GM12878 (cell line): ENCODE results near the gene MSH6. TPM values are rescaled to one million over a fixed set of nuclear protein-coding genes. Genes with fewer than 3 reads are reported as not detected.

ENCODE experiments used
- ATAC-seq: fragments of 200-7000 bp; cut with Tn5 transposase; 3 replicates; pipeline ENCODE4 v1.9.1; 2020; ENCODE audit warnings: mild to moderate bottlenecking, moderate library complexity
- BruUV-seq: library from RNA; stranded (reverse); fragments of 400-500 nt; replicated peaks from 2 replicates; lab custom pipeline; 2021; lab: Mats Ljungman, UMichigan
- CTCF ChIA-PET: fragments of 300-600 bp; sonication (Branson Sonifier 250); formaldehyde crosslinking; extraction: SDS; loops from one replicate; lab custom pipeline; 2021; ENCODE audit warnings: inconsistent platforms; lab: Yijun Ruan, JAX
- POLR2A ChIA-PET: fragments of 350-600 bp; formaldehyde crosslinking; extraction: SDS; loops from one replicate; lab custom pipeline; 2021; ENCODE audit warnings: inconsistent platforms; lab: Charles Lee
- RAD21 ChIA-PET: fragments of 300-600 bp; sonication (Branson Sonifier 250); formaldehyde crosslinking; loops from one replicate; lab custom pipeline; 2023; ENCODE audit warnings: antibody characterized with exemption; ENCODE audit not compliant: unreplicated experiment; lab: Charles Lee
- SMC1A ChIA-PET: fragments of 300-600 bp; sonication (Branson Sonifier 250); formaldehyde crosslinking; loops from one replicate; lab custom pipeline; 2023; ENCODE audit not compliant: unreplicated experiment, uncharacterized antibody; lab: Charles Lee
- DNase-seq: peaks from one replicate; pipeline ENCODE4 v3.0.0-alpha.2; 2011; ENCODE audit warnings: low read depth, low spot score
- FAIRE-seq: peaks from 3 replicates; lab custom pipeline; 2011; peaks lifted over from hg19 to GRCh38; lab: Jason Lieb, UNC
- H2AFZ ChIP-seq: 2 replicates; pipeline ENCODE4 v1.6.0; 2011; ENCODE audit warnings: low read depth, low read length, control low read depth; ENCODE audit not compliant: control insufficient read depth
- H3K27ac ChIP-seq: 2 replicates; pipeline ENCODE4 v1.5.1; 2011; ENCODE audit warnings: control low read depth; ENCODE audit not compliant: control insufficient read depth, insufficient read depth
- H3K27me3 ChIP-seq, 2 experiments: replicated peaks in 1 of 2; 2 replicates each; pipeline versions ENCODE4 v1.6.0 to v1.6.1; 2011; ENCODE audit warnings: low read length in 1 of 2; ENCODE audit not compliant: control insufficient read depth in 2 of 2, insufficient read depth in 2 of 2
- H3K36me3 ChIP-seq, 2 experiments: 2 replicates each; pipeline ENCODE4 v1.5.1; 2011; ENCODE audit warnings: low read length in 1 of 2; ENCODE audit not compliant: control insufficient read depth in 2 of 2, insufficient read depth in 2 of 2
- H3K4me1 ChIP-seq: 2 replicates; pipeline ENCODE4 v1.6.1; 2011; ENCODE audit warnings: mild to moderate bottlenecking, low read length, moderate library complexity, mixed read lengths; ENCODE audit not compliant: control insufficient read depth, insufficient read depth
- H3K4me2 ChIP-seq: 2 replicates; pipeline ENCODE4 v1.6.0; 2011; ENCODE audit warnings: control low read depth; ENCODE audit not compliant: control insufficient read depth, insufficient read depth
- H3K4me3 ChIP-seq: fragments of 200-600 bp; sonication (generic); 2 replicates; pipeline ENCODE4 v1.5.1; 2016
- H3K79me2 ChIP-seq: 2 replicates; pipeline ENCODE4 v1.6.0; 2011; ENCODE audit warnings: low read length; ENCODE audit not compliant: control insufficient read depth, insufficient read depth
- H3K9ac ChIP-seq: 2 replicates; pipeline ENCODE4 v1.8.0; 2011; ENCODE audit warnings: low read length, control low read depth, mixed read lengths; ENCODE audit not compliant: control insufficient read depth, insufficient read depth
- H3K9me3 ChIP-seq: replicated peaks from 3 replicates; pipeline ENCODE4 v1.5.1; 2011; ENCODE audit warnings: mild to moderate bottlenecking, low read length; ENCODE audit not compliant: control insufficient read depth, insufficient read depth
- H4K20me1 ChIP-seq: 2 replicates; pipeline ENCODE4 v1.6.0; 2011; ENCODE audit not compliant: control insufficient read depth, insufficient read depth
- ATF7 ChIP-seq: fragments of 450-650 bp; IDR thresholded peaks from 2 replicates; pipeline ENCODE4 v1.6.1; 2016; ENCODE audit warnings: low read depth, mild to moderate bottlenecking
- EGR1 ChIP-seq, 2 experiments: IDR thresholded peaks; 1 replicate in 1 of 2; 2 replicates in 1 of 2; pipeline ENCODE4 v1.6.1; 2011 to 2012; ENCODE audit warnings: low read depth in 2 of 2, low read length in 2 of 2, borderline replicate concordance in 1 of 2, mild to moderate bottlenecking in 1 of 2, moderate library complexity in 1 of 2
- FOXK2 ChIP-seq: fragments of 450-650 bp; IDR thresholded peaks from 2 replicates; pipeline ENCODE4 v1.6.1; 2017; ENCODE audit warnings: mild to moderate bottlenecking, moderate library complexity
- HDGF ChIP-seq: fragments of 450-650 bp; IDR thresholded peaks from 2 replicates; pipeline ENCODE4 v1.6.1; 2016; ENCODE audit warnings: antibody characterized with exemption
- KLF5 ChIP-seq: fragments of 450-650 bp; IDR thresholded peaks from 2 replicates; pipeline ENCODE4 v1.6.1; 2014; ENCODE audit warnings: mild to moderate bottlenecking; ENCODE audit not compliant: partially characterized antibody
- MYB ChIP-seq: fragments of 150-350 bp; IDR thresholded peaks from 2 replicates; pipeline ENCODE4 v1.6.1; 2014; ENCODE audit warnings: mild to moderate bottlenecking, low read depth, low read length, borderline replicate concordance
- PML ChIP-seq: IDR thresholded peaks from 2 replicates; pipeline ENCODE4 v1.6.1; 2012; ENCODE audit warnings: low read length, inconsistent platforms
- RBBP5 ChIP-seq: fragments of 200-600 bp; sonication (generic); conservative IDR thresholded peaks from 2 replicates; pipeline ENCODE4 v1.6.1; 2016
- SP1 ChIP-seq: IDR thresholded peaks from one replicate; pipeline ENCODE4 v1.6.1; 2011; ENCODE audit warnings: low read depth, low read length
- SPI1 ChIP-seq: IDR thresholded peaks from 2 replicates; pipeline ENCODE4 v1.6.1; 2011; ENCODE audit warnings: low read depth, mild to moderate bottlenecking, low read length, moderate library complexity, borderline replicate concordance; ENCODE audit not compliant: insufficient read depth
- STAT3 ChIP-seq: IDR thresholded peaks from 2 replicates; pipeline ENCODE4 v1.6.1; 2011; ENCODE audit warnings: low read depth, low read length, improper control_type of control experiment
- TCF7 ChIP-seq: IDR thresholded peaks from 2 replicates; pipeline ENCODE4 v1.6.1; 2014; ENCODE audit warnings: antibody characterized with exemption, borderline replicate concordance
- YBX1 ChIP-seq: fragments of 450-650 bp; IDR thresholded peaks from 2 replicates; pipeline ENCODE4 v1.6.1; 2016; ENCODE audit warnings: antibody characterized with exemption
- WGBS: methylation state at CpG from one replicate; pipeline ENCODE4 v1.1.6; 2016; ENCODE audit warnings: low lambda C conversion rate; ENCODE audit not compliant: insufficient replicate concordance, insufficient coverage; ENCODE audit errors: missing lambda C conversion rate; 5-methylcytosine and 5-hydroxymethylcytosine counted together
- in situ Hi-C: fragments of 300-500 bp; cut with MboI; formaldehyde crosslinking; loops from 9 replicates; pipeline ENCODE4 v1.14.3; 2018; ENCODE audit warnings: mixed read lengths
- intact Hi-C: fragments of 100-400 bp; cut with micrococcal nuclease; formaldehyde crosslinking; loops from one replicate; pipeline ENCODE4 v1.14.2; 2022; ENCODE audit not compliant: unreplicated experiment
- polyA plus RNA-seq, 11 experiments: library from polyadenylated mRNA; depleted of rRNA in 4 of 11; unstranded in 6 of 11; stranded (reverse) in 5 of 11; fragments of >200 nt; fragmentation: Nextera tagmentation in 4 of 11; fragmentation: Illumina TruSeq in 1 of 11; extraction: Ambion mirVana in 4 of 11; extraction: Trizol in 1 of 11; gene quantifications; 1 replicate in 1 of 11; 2 replicates in 10 of 11; pipeline versions ENCODE4 v1.2.1 to v1.2.3, GENCODE V29; 2011 to 2016; ENCODE audit warnings: inconsistent platforms in 2 of 11, missing spikeins in 2 of 11, low read depth in 1 of 11
- total RNA-seq, 4 experiments: library from RNA; depleted of rRNA in 3 of 4; stranded (reverse); fragments of >200 nt in 3 of 4; fragmentation: Illumina TruSeq in 1 of 4; extraction: Trizol in 1 of 4; gene quantifications; 2 replicates each; pipeline versions ENCODE4 v1.2.1 to v1.2.3, GENCODE V29; 2013 to 2021
- TF ChIP-seq, protein P1 (sequence below): IDR thresholded peaks from 2 replicates; pipeline ENCODE4 v1.6.1; 2012; ENCODE audit warnings: low read depth, low read length, improper control_type of control experiment
- TF ChIP-seq, protein P2 (sequence below): fragments of 450-650 bp; IDR thresholded peaks from 2 replicates; pipeline ENCODE4 v1.6.1; 2017; ENCODE audit warnings: antibody characterized with exemption, mild to moderate bottlenecking, moderate library complexity

Gene MSH6
- total and polyA plus RNA-seq, 10 of the 15 experiments (the other 5 are each of a cell fraction or from before 2014, with no cell fraction given), result 12.4 to 108 (median 67.4) TPM

DNA sequence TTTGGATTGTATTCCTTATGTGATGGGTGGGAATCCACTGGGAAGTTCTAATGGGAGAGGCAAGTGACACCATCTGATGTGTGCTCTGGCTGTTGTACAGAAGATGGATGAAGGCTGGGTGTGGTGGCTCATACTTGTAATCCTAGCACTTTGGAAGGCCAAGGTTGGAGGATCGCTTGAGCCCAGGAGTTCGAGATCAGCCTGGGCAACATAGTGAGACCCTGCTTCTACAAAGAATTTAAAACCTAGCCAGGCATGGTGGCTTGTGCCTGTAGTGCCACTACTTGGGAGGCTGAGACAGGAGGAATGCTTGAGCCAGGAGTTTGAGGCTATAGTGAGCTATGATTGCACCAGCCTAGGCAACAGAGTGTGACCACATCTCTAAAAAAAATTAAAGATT is 10.6 kb upstream of the MSH6 start:
- FAIRE-seq (no peak), DNase-seq (no peak), ATAC-seq (no peak)
- TF ChIP-seq ATF7 (no peak), KLF5 (no peak), SPI1 (no peak), SP1 (no peak), MYB (no peak), RBBP5 (no peak), TCF7 (no peak), YBX1 (no peak)
- TF ChIP-seq, protein P1, sequence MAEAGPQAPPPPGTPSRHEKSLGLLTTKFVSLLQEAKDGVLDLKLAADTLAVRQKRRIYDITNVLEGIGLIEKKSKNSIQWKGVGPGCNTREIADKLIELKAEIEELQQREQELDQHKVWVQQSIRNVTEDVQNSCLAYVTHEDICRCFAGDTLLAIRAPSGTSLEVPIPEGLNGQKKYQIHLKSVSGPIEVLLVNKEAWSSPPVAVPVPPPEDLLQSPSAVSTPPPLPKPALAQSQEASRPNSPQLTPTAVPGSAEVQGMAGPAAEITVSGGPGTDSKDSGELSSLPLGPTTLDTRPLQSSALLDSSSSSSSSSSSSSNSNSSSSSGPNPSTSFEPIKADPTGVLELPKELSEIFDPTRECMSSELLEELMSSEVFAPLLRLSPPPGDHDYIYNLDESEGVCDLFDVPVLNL, result no peak
- WGBS, result 96% methylated on average over 2 of the region's 2 CpGs
- in situ Hi-C loops (no loop called here), intact Hi-C loops (no loop called here)
- RAD21 ChIA-PET, result interaction anchor here (0.7 kb wide), 1 partner anchor 337 kb away, joined by 4 read pairs; no protein-coding TSS in a partner anchor
- no peak overlapping the region for H3K4me3 ChIP-seq
- H3K4me1 ChIP-seq, result no peaks in the 10 kb centered on the region
- H3K9me3 ChIP-seq, result no peaks in the 10 kb centered on the region
- CTCF ChIA-PET, result no interaction called here
- POLR2A ChIA-PET, result no interaction called here
- BruUV-seq, result no TSS peak
- H3K79me2 ChIP-seq, result no peaks in the 10 kb centered on the region
- no peak overlapping the region for H3K4me2 ChIP-seq
- no peaks in the 10 kb centered on the region for H3K27me3 ChIP-seq
- no peak overlapping the region for H3K9ac ChIP-seq
- SMC1A ChIA-PET, result interaction anchor here (1.3 kb wide), 1 partner anchor 285 kb away, joined by 3 read pairs; no protein-coding TSS in a partner anchor
- H4K20me1 ChIP-seq, result no peaks in the 10 kb centered on the region
- no peak overlapping the region for H3K27ac ChIP-seq
- H2AFZ ChIP-seq, result no peak overlapping the region
- no peaks in the 10 kb centered on the region for H3K36me3 ChIP-seq

DNA sequence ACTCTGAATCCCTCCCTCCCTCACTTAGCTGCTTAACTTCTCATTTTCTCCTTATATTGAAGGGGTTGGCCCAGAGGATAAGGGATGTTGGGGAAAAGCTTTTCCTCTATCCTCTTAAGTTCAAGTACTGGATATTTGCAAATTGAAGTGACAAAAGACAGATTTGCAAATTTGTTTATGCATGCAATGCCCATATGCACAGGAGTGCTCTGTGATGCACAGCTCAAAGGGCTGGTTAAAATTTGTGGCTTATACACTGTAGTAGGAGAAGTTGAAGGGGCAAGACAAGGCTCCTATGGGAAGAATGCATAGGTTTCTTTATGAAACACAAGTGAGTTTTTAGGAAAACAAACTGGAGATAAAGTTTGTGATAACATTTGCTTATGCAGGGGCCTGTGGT is 8.4 kb upstream of the MSH6 start:
- SMC1A ChIA-PET, result interaction anchor here (0.9 to 1.1 kb wide), 2 partner anchors 120 to 372 kb away, joined by 3 read pairs; partner anchors contain the start of gene MSH2
- no peaks in the 10 kb centered on the region for H3K4me1 ChIP-seq
- FAIRE-seq (no peak), ATAC-seq (no peak), DNase-seq (no peak)
- H4K20me1 ChIP-seq, result no peaks in the 10 kb centered on the region
- no peaks in the 10 kb centered on the region for H3K79me2 ChIP-seq
- H3K27ac ChIP-seq, result no peak overlapping the region
- RAD21 ChIA-PET, result no interaction called here
- H3K4me2 ChIP-seq, result no peak overlapping the region
- no peaks in the 10 kb centered on the region for H3K9me3 ChIP-seq
- intact Hi-C loops, result no loop called here
- no peak overlapping the region for H3K4me3 ChIP-seq
- POLR2A ChIA-PET, result no interaction called here
- H3K27me3 ChIP-seq, result no peaks in the 10 kb centered on the region
- in situ Hi-C loops, result no loop called here
- TF ChIP-seq FOXK2 (no peak), HDGF (no peak), STAT3 (no peak), EGR1 (IDR thresholded peaks at IDR 0.05; ENCODE audit: borderline replicate concordance in 1 of 2, low read depth in 2 of 2, low read length in 2 of 2) (no peak), PML (no peak)
- TF ChIP-seq, protein P2, sequence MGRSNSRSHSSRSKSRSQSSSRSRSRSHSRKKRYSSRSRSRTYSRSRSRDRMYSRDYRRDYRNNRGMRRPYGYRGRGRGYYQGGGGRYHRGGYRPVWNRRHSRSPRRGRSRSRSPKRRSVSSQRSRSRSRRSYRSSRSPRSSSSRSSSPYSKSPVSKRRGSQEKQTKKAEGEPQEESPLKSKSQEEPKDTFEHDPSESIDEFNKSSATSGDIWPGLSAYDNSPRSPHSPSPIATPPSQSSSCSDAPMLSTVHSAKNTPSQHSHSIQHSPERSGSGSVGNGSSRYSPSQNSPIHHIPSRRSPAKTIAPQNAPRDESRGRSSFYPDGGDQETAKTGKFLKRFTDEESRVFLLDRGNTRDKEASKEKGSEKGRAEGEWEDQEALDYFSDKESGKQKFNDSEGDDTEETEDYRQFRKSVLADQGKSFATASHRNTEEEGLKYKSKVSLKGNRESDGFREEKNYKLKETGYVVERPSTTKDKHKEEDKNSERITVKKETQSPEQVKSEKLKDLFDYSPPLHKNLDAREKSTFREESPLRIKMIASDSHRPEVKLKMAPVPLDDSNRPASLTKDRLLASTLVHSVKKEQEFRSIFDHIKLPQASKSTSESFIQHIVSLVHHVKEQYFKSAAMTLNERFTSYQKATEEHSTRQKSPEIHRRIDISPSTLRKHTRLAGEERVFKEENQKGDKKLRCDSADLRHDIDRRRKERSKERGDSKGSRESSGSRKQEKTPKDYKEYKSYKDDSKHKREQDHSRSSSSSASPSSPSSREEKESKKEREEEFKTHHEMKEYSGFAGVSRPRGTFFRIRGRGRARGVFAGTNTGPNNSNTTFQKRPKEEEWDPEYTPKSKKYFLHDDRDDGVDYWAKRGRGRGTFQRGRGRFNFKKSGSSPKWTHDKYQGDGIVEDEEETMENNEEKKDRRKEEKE, result no peak
- no TSS peak for BruUV-seq
- H3K36me3 ChIP-seq, result no peaks in the 10 kb centered on the region
- H2AFZ ChIP-seq, result no peak overlapping the region
- H3K9ac ChIP-seq, result no peak overlapping the region
- CTCF ChIA-PET, result interaction anchor here (1.0 to 1.2 kb wide), 2 partner anchors 337 to 387 kb away, joined by 3 to 4 read pairs; no protein-coding TSS in a partner anchor
